NB4 (cell line): ENCODE measurements around the gene SSTR1.

Source experiments
- CTCF ChIP-seq: IDR thresholded peaks from one replicate; pipeline ENCODE4 v1.5.1; 2012; ENCODE audit warnings: low read depth, low read length
- MYC ChIP-seq: IDR thresholded peaks from 2 replicates; pipeline ENCODE4 v1.6.1; 2011; ENCODE audit warnings: low read depth, low read length
- POLR2A ChIP-seq: IDR thresholded peaks from 2 replicates; pipeline ENCODE4 v1.6.1; 2011; ENCODE audit warnings: mild to moderate bottlenecking; ENCODE audit not compliant: insufficient read length; ENCODE audit errors: extremely low read depth

DNA sequence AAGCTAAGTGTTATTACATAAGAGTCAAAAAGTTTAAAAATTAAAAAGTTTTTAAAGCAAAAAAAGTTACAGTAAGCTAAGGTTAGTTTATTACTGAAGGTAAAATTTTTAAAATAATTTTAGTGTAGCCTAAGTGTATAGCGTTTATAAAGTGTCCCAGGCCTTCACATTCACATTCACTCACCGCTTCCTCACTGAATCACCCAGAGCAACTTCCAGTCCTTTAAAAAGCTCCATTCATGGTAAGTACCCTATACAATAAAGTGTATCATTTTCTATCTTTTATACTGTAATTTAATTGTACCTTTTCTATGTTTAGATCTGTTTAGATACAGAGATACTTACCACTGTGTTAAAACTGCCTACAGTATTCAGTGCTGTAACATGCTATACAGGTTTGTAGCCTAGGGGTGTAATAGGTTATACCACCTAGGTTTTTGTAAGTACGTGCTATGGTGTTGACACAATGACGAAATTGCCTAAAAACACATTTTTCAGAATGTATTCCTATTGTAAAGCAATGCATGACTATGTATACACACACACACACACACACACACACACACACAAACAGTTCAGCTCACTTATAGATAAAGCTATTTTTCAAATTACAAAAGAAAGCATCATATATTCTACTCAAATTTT is 44.5 kb downstream of the SSTR1 start:
- TF ChIP-seq POLR2A, result no peak
- no peak for TF ChIP-seq CTCF
- TF ChIP-seq MYC, result no peak
